NCI-H1105 treated with DMSO at 0.1 percent for 48 hours (cell line): Measurements from ENCODE around the gene PNP.
"Not testable (repeated sequence)": the region's sequence is repeated elsewhere in the genome, so short reads cannot be mapped to it uniquely, and the experiment has no call there.

ENCODE experiments used
- DNase-seq: peaks from one replicate; lab custom pipeline; 2025; lab: John Stamatoyannopoulos, UW

Gene PNP

DNA sequence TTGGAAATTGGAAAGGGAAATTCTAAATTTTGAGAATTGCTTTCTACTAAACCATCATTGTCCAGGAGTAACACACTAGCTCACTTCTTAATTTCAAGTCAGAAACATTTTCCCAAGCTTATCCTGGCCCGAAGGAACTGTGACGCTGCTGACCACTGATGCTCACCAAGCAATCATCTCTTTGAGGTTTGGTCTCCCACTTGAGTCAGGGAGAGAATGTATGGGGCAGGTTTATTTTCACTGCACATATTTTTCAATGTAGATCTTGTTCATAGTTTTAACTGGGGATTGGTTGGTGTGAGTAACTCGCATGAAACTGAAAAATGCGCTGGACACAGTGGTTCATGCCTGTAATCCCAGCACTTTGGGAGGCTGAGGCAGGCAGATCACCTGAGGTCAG, 23.3 kb downstream of the PNP start:
- no peak for DNase-seq

DNA sequence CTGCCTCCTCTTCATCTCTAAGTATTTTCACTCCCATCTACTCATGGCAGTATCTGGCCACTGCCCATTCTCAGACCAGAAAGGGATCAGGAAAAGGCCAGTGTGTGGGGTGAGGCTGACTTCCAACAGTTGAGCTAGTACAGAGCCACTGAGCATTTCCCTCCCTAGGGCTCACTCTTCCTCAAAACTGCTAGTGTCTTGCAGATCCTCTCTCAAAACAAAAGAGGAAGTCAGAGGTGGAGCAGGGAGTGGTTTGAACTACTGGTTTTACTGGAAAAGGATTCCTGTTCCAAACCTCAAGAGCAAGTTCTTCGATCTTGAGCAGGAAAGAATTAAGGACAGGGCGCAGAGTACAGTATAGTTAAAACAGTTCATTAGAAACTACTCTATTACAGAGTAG, 24.4 kb downstream of the PNP start:
- no peak for DNase-seq

GRCh38 chr14:20494935-20495766, 25.9 kb downstream of the PNP start:
- no peak for DNase-seq

GRCh38 chr14:20498622-20499021, 29.4 kb downstream of the PNP start:
- DNase-seq: no peak

- DNase-seq: no peak
Measured at GRCh38 chr14:20499108-20499507, 29.9 kb downstream of the PNP start.

DNA sequence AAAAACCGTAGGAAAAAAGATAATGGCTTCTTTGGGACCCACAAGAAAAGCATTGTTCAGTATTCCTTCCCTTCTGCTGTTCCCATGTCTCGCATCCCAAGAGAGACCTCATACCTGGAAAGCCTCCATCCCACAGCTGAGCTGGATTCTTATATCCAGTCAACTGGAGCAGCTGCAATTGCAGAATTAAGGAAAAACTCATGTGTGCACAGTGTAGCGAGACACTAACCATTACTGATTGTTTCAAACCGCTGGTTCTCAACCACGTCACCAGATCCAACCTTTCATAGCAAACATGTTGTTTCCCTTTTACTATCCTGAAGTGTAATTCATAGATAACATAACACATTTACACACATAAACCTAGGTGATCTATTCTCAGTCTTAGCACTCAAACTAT, 30.7 kb downstream of the PNP start:
- DNase-seq: no peak

GRCh38 chr14:20501346-20501745, 32.1 kb downstream of the PNP start:
- no peak for DNase-seq

DNA sequence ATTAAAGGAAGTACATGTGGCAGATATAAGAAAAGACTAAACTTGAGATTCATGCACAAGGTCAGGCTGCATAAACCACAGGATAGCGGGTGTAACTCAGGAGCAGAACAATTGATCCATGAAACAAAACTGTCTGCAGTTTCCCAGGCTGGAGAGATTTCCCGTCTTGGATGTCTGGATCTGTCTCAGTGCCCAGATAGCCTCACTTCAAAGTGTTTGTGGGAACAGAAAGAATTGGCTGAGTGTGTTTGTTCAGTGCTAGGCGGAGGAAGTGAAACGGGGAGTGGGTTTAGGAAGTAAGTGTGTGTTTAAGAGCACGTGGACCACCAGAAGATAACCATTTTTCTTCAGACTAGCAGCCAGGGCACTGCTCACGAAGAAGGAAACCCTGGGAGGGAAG, 34.7 kb downstream of the PNP start:
- DNase-seq: no peak

- DNase-seq: not testable (repeated sequence)
Measured at GRCh38 chr14:20506276-20506675, 37.1 kb downstream of the PNP start.

GRCh38 chr14:20506752-20507151, 37.5 kb downstream of the PNP start:
- not testable (repeated sequence) for DNase-seq

- not testable (repeated sequence) for DNase-seq
Measured at GRCh38 chr14:20507537-20507936, 38.3 kb downstream of the PNP start.

DNA sequence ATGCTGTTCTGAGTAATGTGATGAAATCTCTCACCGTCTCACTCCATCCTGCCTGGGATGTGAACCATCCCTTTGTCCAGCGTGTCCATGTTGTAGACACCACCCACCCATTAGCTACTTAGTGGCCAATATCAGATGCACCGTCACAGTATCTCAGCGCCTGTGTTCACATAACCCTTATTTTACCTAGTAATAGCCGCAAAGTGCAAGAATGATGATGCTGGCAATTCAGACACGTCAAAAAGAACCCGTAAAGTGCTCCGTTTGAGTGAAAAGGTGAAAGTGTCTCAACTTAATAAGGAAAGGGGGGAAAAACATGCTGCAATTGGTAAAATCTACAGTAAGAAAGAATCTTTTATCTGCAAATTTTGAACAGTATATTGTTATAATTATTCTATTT, 39.2 kb downstream of the PNP start:
- DNase-seq: no peak

DNA sequence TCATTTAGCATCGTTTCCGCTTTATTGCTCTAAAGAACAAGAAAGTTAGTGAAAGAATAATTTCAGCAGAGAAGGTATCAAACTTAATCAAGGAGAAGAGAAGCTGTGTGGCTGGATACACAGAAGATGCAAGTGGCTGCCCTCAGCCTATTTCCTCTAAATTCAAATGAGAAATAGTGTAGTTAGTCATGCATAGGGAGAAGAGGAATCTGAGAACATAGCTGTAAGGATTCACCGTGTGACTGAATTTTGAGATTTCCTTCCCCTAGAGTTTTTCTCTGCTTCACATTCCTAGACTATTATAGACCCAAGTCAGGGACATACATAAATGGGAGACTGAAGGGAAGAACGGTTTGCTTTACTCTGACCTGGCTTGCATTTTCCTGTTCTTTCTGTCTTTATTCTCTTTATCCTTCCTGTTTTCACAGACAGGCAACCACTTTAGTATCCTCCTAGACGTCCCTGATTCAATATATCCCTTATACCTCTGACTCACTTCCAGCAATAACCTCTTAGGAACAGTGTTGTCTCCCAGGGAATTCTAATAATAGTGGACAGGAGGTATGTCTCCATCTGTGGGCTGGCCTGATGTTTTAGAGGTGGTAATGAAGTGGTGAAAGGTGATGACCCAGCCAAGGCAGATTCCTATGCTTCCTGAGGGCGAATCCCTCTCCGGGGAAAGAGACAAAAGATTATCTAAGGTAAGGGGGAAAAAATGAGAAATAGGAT, 43.1 kb downstream of the PNP start:
- no peak for DNase-seq

DNA sequence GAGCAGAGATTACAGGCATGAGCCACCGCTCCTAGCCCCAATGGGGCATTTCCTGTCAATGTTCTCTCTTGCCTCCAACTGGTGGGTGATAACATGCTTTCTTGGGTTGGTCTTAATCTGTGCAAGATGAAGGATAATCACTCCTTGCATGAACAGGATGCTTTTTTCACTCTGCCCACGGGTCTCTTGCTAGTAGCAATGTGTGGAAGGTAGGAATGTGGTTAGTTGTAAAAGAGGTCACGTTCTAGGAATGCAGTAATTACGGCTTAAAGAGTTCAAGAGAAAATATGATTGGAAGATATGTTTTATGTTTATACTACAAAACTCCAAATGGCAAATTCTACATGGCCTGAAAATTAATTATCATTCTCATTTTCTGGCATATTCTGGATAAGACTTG, 46.6 kb downstream of the PNP start:
- no peak for DNase-seq

- DNase-seq: no peak
Measured at GRCh38 chr14:20516921-20517320, 47.7 kb downstream of the PNP start.

GRCh38 chr14:20522332-20522731, 53.1 kb downstream of the PNP start:
- no peak for DNase-seq

- DNase-seq: no peak
Measured at GRCh38 chr14:20524027-20524426, 54.8 kb downstream of the PNP start.
